H9 (cell line): ENCODE results near the gene COL8A1. TPM values are rescaled to one million over a fixed set of nuclear protein-coding genes. Genes with fewer than 3 reads are reported as not detected.

Source experiments
- DNase-seq: peaks from one replicate; pipeline ENCODE4 v3.0.0-alpha.2; 2017
- H2AFZ ChIP-seq: one replicate; pipeline ENCODE4 v1.6.1; 2013; ENCODE audit warnings: mild to moderate bottlenecking, low read length, control low read depth, moderate library complexity
- H2AK5ac ChIP-seq: 2 replicates; pipeline ENCODE4 v1.6.1; 2013; ENCODE audit warnings: low read length, control low read depth, mixed read lengths; ENCODE audit not compliant: insufficient read length
- H2BK120ac ChIP-seq: one replicate; pipeline ENCODE4 v1.6.1; 2013; ENCODE audit warnings: low read depth, mild to moderate bottlenecking, low read length, control low read depth, inconsistent platforms; ENCODE audit not compliant: poor library complexity, severe bottlenecking
- H2BK12ac ChIP-seq: 2 replicates; pipeline ENCODE4 v1.6.1; 2013; ENCODE audit warnings: low read length, control low read depth, mixed read lengths, low read depth; ENCODE audit not compliant: insufficient read length
- H2BK15ac ChIP-seq: 2 replicates; pipeline ENCODE4 v1.6.1; 2013; ENCODE audit warnings: low read depth, low read length, control low read depth
- H2BK20ac ChIP-seq: one replicate; pipeline ENCODE4 v1.6.1; 2013; ENCODE audit warnings: low read depth, mild to moderate bottlenecking, low read length, control low read depth, inconsistent platforms; ENCODE audit not compliant: poor library complexity, severe bottlenecking
- H2BK5ac ChIP-seq: 2 replicates; pipeline ENCODE4 v1.6.1; 2013; ENCODE audit warnings: low read length, control low read depth, mixed read lengths; ENCODE audit not compliant: insufficient read length
- H3K14ac ChIP-seq: 2 replicates; pipeline ENCODE4 v1.6.1; 2013; ENCODE audit warnings: low read length, control low read depth; ENCODE audit not compliant: insufficient read depth
- H3K18ac ChIP-seq: 2 replicates; pipeline ENCODE4 v1.6.1; 2013; ENCODE audit warnings: low read depth, mild to moderate bottlenecking, mixed read lengths, low read length, control low read depth; ENCODE audit not compliant: insufficient read length
- H3K23ac ChIP-seq: 2 replicates; pipeline ENCODE4 v1.6.1; 2013; ENCODE audit warnings: low read length, control low read depth, mixed read lengths, low read depth; ENCODE audit not compliant: insufficient read length
- H3K23me2 ChIP-seq: 2 replicates; pipeline ENCODE4 v1.6.1; 2013; ENCODE audit warnings: low read depth, mild to moderate bottlenecking, mixed read lengths, low read length, control low read depth; ENCODE audit not compliant: insufficient read length, poor library complexity, severe bottlenecking
- H3K27ac ChIP-seq: 2 replicates; pipeline ENCODE4 v1.5.1; 2013; ENCODE audit warnings: low read length, control low read depth, mixed read lengths, low read depth; ENCODE audit not compliant: insufficient read length
- H3K27me3 ChIP-seq: 2 replicates; pipeline ENCODE4 v1.6.1; 2013; ENCODE audit warnings: low read length, control low read depth, inconsistent platforms; ENCODE audit not compliant: insufficient read depth
- H3K4ac ChIP-seq: 2 replicates; pipeline ENCODE4 v1.6.1; 2013; ENCODE audit warnings: low read depth, mild to moderate bottlenecking, control low read depth, inconsistent platforms, low read length, moderate library complexity
- H3K4me1 ChIP-seq: 2 replicates; pipeline ENCODE4 v1.6.1; 2013; ENCODE audit warnings: low read length, control low read depth, inconsistent platforms; ENCODE audit not compliant: insufficient read depth
- H3K4me2 ChIP-seq: 2 replicates; pipeline ENCODE4 v1.6.1; 2013; ENCODE audit warnings: low read length, control low read depth, mixed read lengths; ENCODE audit not compliant: insufficient read length, insufficient read depth
- H3K56ac ChIP-seq: 2 replicates; pipeline ENCODE4 v1.6.1; 2013; ENCODE audit warnings: low read depth, mild to moderate bottlenecking, mixed read lengths, low read length, control low read depth; ENCODE audit not compliant: insufficient read length
- H3K79me1 ChIP-seq: 2 replicates; pipeline ENCODE4 v1.6.1; 2013; ENCODE audit warnings: low read depth, mild to moderate bottlenecking, moderate library complexity, low read length, control low read depth, inconsistent platforms; ENCODE audit not compliant: insufficient read depth, poor library complexity, severe bottlenecking
- H3K79me2 ChIP-seq: 2 replicates; pipeline ENCODE4 v1.6.1; 2013; ENCODE audit warnings: low read length, control low read depth, inconsistent platforms; ENCODE audit not compliant: insufficient read depth
- H3K9ac ChIP-seq: 2 replicates; pipeline ENCODE4 v1.6.1; 2013; ENCODE audit warnings: low read length, control low read depth, mixed read lengths; ENCODE audit not compliant: insufficient read length; ENCODE audit errors: extremely low read depth
- H3K9me3 ChIP-seq: one replicate; pipeline ENCODE4 v1.6.1; 2013; ENCODE audit warnings: low read depth, low read length, inconsistent platforms; ENCODE audit not compliant: control insufficient read depth
- H3T11ph ChIP-seq: one replicate; pipeline ENCODE4 v1.6.1; 2013; ENCODE audit warnings: mild to moderate bottlenecking, low read length, control low read depth, inconsistent platforms
- H4K20me1 ChIP-seq: one replicate; pipeline ENCODE4 v1.6.1; 2013; ENCODE audit not compliant: control insufficient read depth, insufficient read length, insufficient read depth
- H4K5ac ChIP-seq: 2 replicates; pipeline ENCODE4 v1.6.1; 2013; ENCODE audit warnings: low read depth, mild to moderate bottlenecking, mixed read lengths, low read length, control low read depth; ENCODE audit not compliant: insufficient read length
- H4K8ac ChIP-seq: replicated peaks from 2 replicates; pipeline ENCODE4 v1.6.1; 2013; ENCODE audit warnings: low read length, control low read depth, mixed read lengths, low read depth; ENCODE audit not compliant: insufficient read length
- H4K91ac ChIP-seq: 2 replicates; pipeline ENCODE4 v1.6.1; 2013; ENCODE audit warnings: low read depth, mild to moderate bottlenecking, moderate library complexity, mixed read lengths, low read length, control low read depth; ENCODE audit not compliant: insufficient read length
- H3K27ac Mint-ChIP-seq, 3 experiments: 2 replicates in 2 of 3; 3 replicates in 1 of 3; pipeline ENCODE4 v1.8.0; 2020 to 2021; ENCODE audit warnings: mixed read lengths in 3 of 3, mild to moderate bottlenecking in 1 of 3, moderate library complexity in 1 of 3
- H3K27me3 Mint-ChIP-seq: 2 replicates; pipeline ENCODE4 v1.8.0; 2021; ENCODE audit warnings: low read depth, mild to moderate bottlenecking, moderate library complexity, mixed read lengths
- H3K36me3 Mint-ChIP-seq, 3 experiments: 2 replicates in 2 of 3; 3 replicates in 1 of 3; pipeline ENCODE4 v1.8.0; 2020 to 2021; ENCODE audit warnings: low read depth in 3 of 3, mixed read lengths in 3 of 3; ENCODE audit not compliant: insufficient read depth in 1 of 3
- H3K4me1 Mint-ChIP-seq, 2 experiments: 2 replicates each; pipeline ENCODE4 v1.8.0; 2020; ENCODE audit warnings: mixed read lengths in 2 of 2
- H3K4me3 Mint-ChIP-seq, 2 experiments: 2 replicates in 1 of 2; 3 replicates in 1 of 2; pipeline ENCODE4 v1.8.0; 2020 to 2021; ENCODE audit warnings: mild to moderate bottlenecking in 2 of 2, mixed read lengths in 2 of 2, moderate library complexity in 1 of 2
- H3K9me3 Mint-ChIP-seq, 2 experiments: 2 replicates in 1 of 2; 3 replicates in 1 of 2; pipeline ENCODE4 v1.8.0; 2020; ENCODE audit warnings: mild to moderate bottlenecking in 2 of 2, mixed read lengths in 2 of 2, moderate library complexity in 1 of 2
- CTCF ChIP-seq: fragments of 200-600 bp; sonication (generic); conservative IDR thresholded peaks from 3 replicates; pipeline ENCODE4 v1.8.0; 2021; ENCODE audit warnings: antibody characterized with exemption, mild to moderate bottlenecking
- WGBS: extraction: QIAGEN DNeasy Blood & Tissue Kit; methylation state at CpG from one replicate; pipeline ENCODE4 v1.1.7; 2013; ENCODE audit warnings: missing lambda C conversion rate, low lambda C conversion rate, mixed read lengths; ENCODE audit not compliant: insufficient read length; ENCODE audit errors: extremely low coverage; 5-methylcytosine and 5-hydroxymethylcytosine counted together
- total RNA-seq: library from RNA; stranded (reverse); gene quantifications from 2 replicates; pipeline ENCODE4 v1.2.1, GENCODE V29; 2021

The COL8A1 gene
- total RNA-seq, 1 experiment from 2014 or later = 0.17 TPM

DNA sequence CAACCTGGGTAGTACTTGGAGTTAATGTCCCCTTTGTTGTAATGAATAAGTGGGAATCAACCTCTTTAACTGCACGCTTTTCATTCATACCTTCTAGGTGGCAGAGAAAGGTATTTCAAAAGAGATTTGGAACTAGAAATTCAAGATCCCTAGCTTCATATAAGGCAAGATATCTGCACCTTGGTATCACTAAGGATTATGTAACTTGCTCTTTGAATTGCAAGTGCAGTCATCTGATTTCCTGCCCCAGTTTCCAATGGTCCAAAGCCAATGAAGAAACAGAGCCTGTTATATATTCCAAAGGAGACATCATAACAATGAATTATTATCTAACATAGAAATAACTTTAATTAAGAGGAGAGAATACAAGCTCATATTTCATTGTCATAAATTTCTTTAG is 124.5 kb downstream of the COL8A1 start:
- H3K9me3 Mint-ChIP-seq = no peaks in the 10 kb centered on the region
- Histone ChIP-seq H3K23ac (no peak overlapping the region), H2BK120ac (no peak overlapping the region), H3K9ac (no peak overlapping the region), H2AK5ac (no peak overlapping the region), H2BK20ac (no peak overlapping the region), H4K8ac (no peak overlapping the region), H2BK5ac (no peak overlapping the region), H3K27ac (no peak overlapping the region), H3K4me2 (no peak overlapping the region), H3K27me3 (no peaks in the 10 kb centered on the region), H2BK15ac (no peak overlapping the region), H3K18ac (no peak overlapping the region), H4K5ac (no peak overlapping the region), H3K4me1 (no peaks in the 10 kb centered on the region), H4K20me1 (no peaks in the 10 kb centered on the region), H4K91ac (no peak overlapping the region), H3K9me3 (no peaks in the 10 kb centered on the region), H3T11ph (no peak overlapping the region), H2BK12ac (no peak overlapping the region), H3K79me1 (no peaks in the 10 kb centered on the region), H3K79me2 (no peaks in the 10 kb centered on the region), H3K23me2 (no peaks in the 10 kb centered on the region), H2AFZ (no peak overlapping the region), H3K4ac (no peak overlapping the region), H3K14ac (no peak overlapping the region), H3K56ac (no peak overlapping the region)
- WGBS = no CpG with 5 or more reads among the region's 1 CpG
- H3K4me1 Mint-ChIP-seq = peaks cover 6 to 10% of the 10 kb centered on the region in 2 experiments
- H3K27me3 Mint-ChIP-seq = no peaks in the 10 kb centered on the region
- H3K4me3 Mint-ChIP-seq = no peak overlapping the region
- no peak for TF ChIP-seq CTCF
- H3K36me3 Mint-ChIP-seq = no peaks in the 10 kb centered on the region
- no peak overlapping the region for H3K27ac Mint-ChIP-seq
- DNase-seq = no peak
